ENCODE measurements around the gene CTXND1. TPM values are rescaled to one million over a fixed set of nuclear protein-coding genes. Genes with fewer than 3 reads are reported as not detected.
A peak's percentile ranks its signal among the peaks of the same experiment; 100 is the strongest.

Gene CTXND1
- total RNA-seq, 4 donors from 2014 or later = 0.07 to 0.09 TPM; not detected in 2

DNA sequence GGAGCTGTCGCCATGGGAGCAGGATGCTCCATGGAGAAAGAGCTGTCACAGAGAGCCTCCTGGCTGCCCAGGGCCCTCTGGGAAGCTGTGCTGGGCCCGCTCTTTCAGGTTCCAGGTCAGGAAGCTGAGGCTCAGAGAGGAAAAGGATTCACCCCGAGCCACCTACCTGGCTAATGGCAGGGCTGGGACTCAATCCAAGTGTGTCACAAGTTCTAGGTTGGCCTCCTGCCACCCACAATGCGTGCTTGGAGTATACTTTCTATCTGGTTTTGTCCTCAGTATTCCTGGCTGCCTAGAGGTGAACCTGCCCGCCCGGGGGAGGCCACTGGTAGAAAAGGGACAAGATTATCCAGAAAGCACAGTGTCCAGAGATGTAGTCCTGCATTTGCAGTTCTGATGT is 75.6 kb downstream of the CTXND1 start:
- no peaks in the 10 kb centered on the region for H3K36me3 ChIP-seq
- intact Hi-C loops (cut with DNase I; ENCODE audit: low total_unique reads) = no loop called here

DNA sequence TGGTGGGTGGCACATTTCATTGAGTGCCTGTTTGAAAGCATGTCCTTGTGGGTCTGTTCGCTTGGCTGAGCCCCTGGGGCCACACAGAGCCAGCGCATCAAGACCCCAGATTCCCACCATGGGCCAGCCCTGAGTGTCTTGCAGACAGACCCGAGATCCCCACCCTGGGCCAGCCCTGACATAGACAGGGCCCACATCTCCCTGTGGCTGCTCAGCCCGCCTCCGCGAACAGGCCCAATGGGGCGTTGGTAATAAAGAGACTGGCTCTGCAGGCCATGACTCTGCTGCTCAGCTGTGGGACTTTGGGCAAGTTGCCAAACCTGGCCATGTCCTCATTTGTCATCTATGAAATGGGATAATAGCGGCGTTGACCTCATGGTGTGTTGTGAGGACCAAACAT is 76.6 kb downstream of the CTXND1 start:
- no peaks in the 10 kb centered on the region for H3K9me3 ChIP-seq
- TF ChIP-seq, protein P1, sequence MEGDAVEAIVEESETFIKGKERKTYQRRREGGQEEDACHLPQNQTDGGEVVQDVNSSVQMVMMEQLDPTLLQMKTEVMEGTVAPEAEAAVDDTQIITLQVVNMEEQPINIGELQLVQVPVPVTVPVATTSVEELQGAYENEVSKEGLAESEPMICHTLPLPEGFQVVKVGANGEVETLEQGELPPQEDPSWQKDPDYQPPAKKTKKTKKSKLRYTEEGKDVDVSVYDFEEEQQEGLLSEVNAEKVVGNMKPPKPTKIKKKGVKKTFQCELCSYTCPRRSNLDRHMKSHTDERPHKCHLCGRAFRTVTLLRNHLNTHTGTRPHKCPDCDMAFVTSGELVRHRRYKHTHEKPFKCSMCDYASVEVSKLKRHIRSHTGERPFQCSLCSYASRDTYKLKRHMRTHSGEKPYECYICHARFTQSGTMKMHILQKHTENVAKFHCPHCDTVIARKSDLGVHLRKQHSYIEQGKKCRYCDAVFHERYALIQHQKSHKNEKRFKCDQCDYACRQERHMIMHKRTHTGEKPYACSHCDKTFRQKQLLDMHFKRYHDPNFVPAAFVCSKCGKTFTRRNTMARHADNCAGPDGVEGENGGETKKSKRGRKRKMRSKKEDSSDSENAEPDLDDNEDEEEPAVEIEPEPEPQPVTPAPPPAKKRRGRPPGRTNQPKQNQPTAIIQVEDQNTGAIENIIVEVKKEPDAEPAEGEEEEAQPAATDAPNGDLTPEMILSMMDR (IDR thresholded peaks at IDR 0.05) = no peak
- no peak for TF ChIP-seq POLR2A (IDR thresholded peaks at IDR 0.05)
- DNase-seq = no peak
- no peaks in the 10 kb centered on the region for H3K4me1 ChIP-seq
- no peak overlapping the region for H3K4me3 ChIP-seq
- intact Hi-C loops (cut with DNase I; ENCODE audit: low total_unique reads) = no loop called here
- H3K27me3 ChIP-seq = no peaks in the 10 kb centered on the region
- H3K36me3 ChIP-seq = no peaks in the 10 kb centered on the region
- H3K27ac ChIP-seq = no peak overlapping the region

More for the DNA sequence above, 75.6 kb downstream of the CTXND1 start:
- DNase-seq = no peak
- TF ChIP-seq, protein P1 (IDR thresholded peaks at IDR 0.05) = no peak
- no peak for TF ChIP-seq POLR2A (IDR thresholded peaks at IDR 0.05)
- Histone ChIP-seq H3K27me3 (no peaks in the 10 kb centered on the region), H3K4me1 (no peaks in the 10 kb centered on the region), H3K9me3 (no peaks in the 10 kb centered on the region), H3K4me3 (no peak overlapping the region), H3K27ac (no peak overlapping the region)

DNA sequence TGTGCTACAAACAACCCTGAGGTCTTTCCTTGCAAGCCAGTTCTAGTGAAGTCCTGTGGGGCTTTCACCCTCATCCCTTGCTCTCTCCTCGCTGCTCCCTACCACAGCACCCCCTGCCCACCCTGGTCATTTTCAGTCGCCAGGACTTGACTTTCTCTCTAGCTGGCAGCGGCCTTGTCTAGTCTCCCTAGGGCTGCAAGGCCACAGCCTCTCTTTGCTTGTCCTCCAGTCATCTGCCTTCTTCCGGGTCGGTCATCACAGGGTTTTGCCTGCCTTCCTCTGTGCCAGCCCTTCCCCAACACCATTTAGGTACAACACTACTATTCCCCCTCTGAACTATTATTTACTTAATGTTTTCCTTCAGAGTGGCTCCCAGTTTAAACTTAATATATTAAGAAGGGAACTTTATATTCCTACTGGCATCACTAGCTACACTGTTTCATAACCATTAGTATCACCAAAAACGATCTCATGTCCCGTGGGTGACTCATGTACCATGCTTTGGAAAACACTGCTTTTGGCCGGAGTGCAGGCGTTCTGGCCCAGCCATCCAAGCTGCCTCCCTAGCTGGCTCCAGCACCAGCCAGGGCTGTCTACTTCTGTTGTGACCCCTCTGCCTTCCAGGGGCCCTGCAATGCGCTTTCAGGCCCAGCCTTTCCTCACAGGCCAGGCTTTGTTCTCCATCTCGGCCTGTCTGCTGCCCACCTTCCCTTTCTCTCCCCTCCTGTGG is 77.8 kb downstream of the CTXND1 start:
- Histone ChIP-seq H3K27me3 (no peaks in the 10 kb centered on the region), H3K36me3 (no peaks in the 10 kb centered on the region), H3K4me1 (no peaks in the 10 kb centered on the region), H3K4me3 (no peak overlapping the region), H3K9me3 (no peaks in the 10 kb centered on the region), H3K27ac (peak overlapping the region; percentile 34 to 58)
- intact Hi-C loops (cut with DNase I; ENCODE audit: low total_unique reads) = no loop called here
- TF ChIP-seq POLR2A (IDR thresholded peaks at IDR 0.05) = no peak
- TF ChIP-seq, protein P1 (IDR thresholded peaks at IDR 0.05) = no peak
- no peak for DNase-seq

DNA sequence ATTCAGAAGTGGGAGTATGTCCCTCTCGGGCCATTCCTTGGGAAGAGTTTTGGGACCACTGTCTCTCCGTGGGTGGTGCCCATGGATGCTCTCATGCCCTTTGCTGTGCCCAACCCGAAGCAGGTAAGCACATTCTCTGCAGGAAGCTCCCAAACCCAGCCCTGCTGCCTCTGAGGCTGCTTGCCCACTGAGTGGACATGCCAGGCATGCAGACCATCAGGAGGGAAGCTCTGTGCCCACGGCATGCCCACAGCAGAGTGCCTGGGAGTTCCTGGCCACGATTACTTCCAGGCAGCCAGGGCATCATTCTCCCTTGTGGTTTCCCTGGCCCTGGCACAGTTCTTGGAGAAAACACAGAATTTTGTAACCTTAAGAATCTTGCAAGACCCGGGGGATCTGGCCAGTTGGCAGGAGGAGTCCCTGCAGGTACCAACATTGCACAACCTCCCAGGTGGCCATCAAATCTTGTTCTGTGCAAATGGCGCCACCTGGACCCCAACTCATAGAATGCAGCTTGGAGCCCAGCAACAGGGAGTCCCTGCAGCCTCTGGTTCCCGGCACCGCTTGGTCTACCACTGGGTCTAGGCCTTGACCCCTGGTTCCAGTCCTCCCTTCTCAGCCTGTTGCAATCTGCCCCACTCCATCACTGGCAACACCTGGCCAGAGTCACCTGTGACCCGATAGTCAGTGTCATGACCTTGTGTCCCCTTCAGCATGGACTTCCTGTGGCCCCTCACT is 78.8 kb downstream of the CTXND1 start:
- no peak for TF ChIP-seq POLR2A (IDR thresholded peaks at IDR 0.05)
- TF ChIP-seq, protein P1 (IDR thresholded peaks at IDR 0.05) = peak; percentile 55 to 70 (median 68)
- no peaks in the 10 kb centered on the region for H3K4me1 ChIP-seq
- H3K27me3 ChIP-seq = no peaks in the 10 kb centered on the region
- peak; percentile 57 to 71 for DNase-seq
- H3K36me3 ChIP-seq = no peaks in the 10 kb centered on the region
- intact Hi-C loops (cut with DNase I; ENCODE audit: low total_unique reads) = no loop called here
- no peak overlapping the region for H3K4me3 ChIP-seq
- H3K9me3 ChIP-seq = no peaks in the 10 kb centered on the region
- H3K27ac ChIP-seq = peak overlapping the region in 1 of 2 donors; percentile 58

DNA sequence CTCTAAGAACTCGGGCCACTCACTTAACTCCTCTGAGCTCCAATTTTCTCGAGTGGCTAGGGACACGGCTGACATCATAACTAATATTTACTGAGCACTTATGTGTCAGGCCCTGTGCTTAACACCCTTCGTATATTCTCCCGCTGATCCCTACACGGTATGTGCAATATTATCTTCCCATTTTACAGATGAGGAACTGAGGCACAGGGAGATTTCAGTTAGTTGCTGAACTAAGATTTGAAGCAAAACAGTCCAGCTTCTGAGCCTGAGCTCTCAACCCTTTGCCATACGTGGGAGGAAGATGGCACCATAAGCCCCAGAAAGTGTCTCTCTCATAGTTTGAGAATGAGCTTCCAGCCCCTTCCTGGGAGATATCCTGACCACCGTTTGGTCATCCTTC is 79.6 kb downstream of the CTXND1 start:
- intact Hi-C loops (cut with DNase I; ENCODE audit: low total_unique reads) = no loop called here
- Histone ChIP-seq H3K27me3 (no peaks in the 10 kb centered on the region), H3K4me1 (no peaks in the 10 kb centered on the region), H3K27ac (no peak overlapping the region), H3K36me3 (no peaks in the 10 kb centered on the region), H3K9me3 (no peaks in the 10 kb centered on the region), H3K4me3 (no peak overlapping the region)
- no peak for DNase-seq
- TF ChIP-seq POLR2A (IDR thresholded peaks at IDR 0.05) = no peak
- TF ChIP-seq, protein P1 (IDR thresholded peaks at IDR 0.05) = no peak

All from uterus (tissue), 4 donors.